Amniotic stem cell (primary cell): Measurements from ENCODE around the gene KCNK5.

Source experiments
- DNase-seq: peaks from one replicate; lab custom pipeline; 2025; lab: John Stamatoyannopoulos, UW

The KCNK5 gene

GRCh38 chr6:39240155-39240757, 11.0 kb upstream of the KCNK5 start:
- DNase-seq: no peak

GRCh38 chr6:39239527-39240154, 10.4 kb upstream of the KCNK5 start:
- no peak for DNase-seq

- no peak for DNase-seq
Observed at GRCh38 chr6:39236742-39237141, 7.5 kb upstream of the KCNK5 start.

GRCh38 chr6:39233333-39233732, 4.1 kb upstream of the KCNK5 start:
- no peak for DNase-seq

- DNase-seq: no peak
Observed at GRCh38 chr6:39231521-39232243, 2.4 kb upstream of the KCNK5 start.

- DNase-seq: no peak
Observed at GRCh38 chr6:39230654-39231035, 1.4 kb upstream of the KCNK5 start.

- DNase-seq: no peak
Observed at GRCh38 chr6:39228111-39228971, 934 bp downstream of the KCNK5 start.

GRCh38 chr6:39227476-39227875, 1.8 kb downstream of the KCNK5 start:
- DNase-seq: no peak

- DNase-seq: no peak
Observed at GRCh38 chr6:39226639-39227329, 2.5 kb downstream of the KCNK5 start.

- no peak for DNase-seq
Observed at GRCh38 chr6:39225946-39226437, 3.3 kb downstream of the KCNK5 start.

GRCh38 chr6:39225543-39225942, 3.7 kb downstream of the KCNK5 start:
- no peak for DNase-seq

- no peak for DNase-seq
Observed at GRCh38 chr6:39224523-39225182, 4.6 kb downstream of the KCNK5 start.

- no peak for DNase-seq
Observed at GRCh38 chr6:39224011-39224410, 5.3 kb downstream of the KCNK5 start.

GRCh38 chr6:39223555-39223954, 5.7 kb downstream of the KCNK5 start:
- DNase-seq: no peak

GRCh38 chr6:39223061-39223460, 6.2 kb downstream of the KCNK5 start:
- DNase-seq: no peak

GRCh38 chr6:39221779-39222641, 7.3 kb downstream of the KCNK5 start:
- no peak for DNase-seq

- no peak for DNase-seq
Observed at GRCh38 chr6:39221115-39221514, 8.2 kb downstream of the KCNK5 start.

GRCh38 chr6:39218868-39219567, 10.3 kb downstream of the KCNK5 start:
- DNase-seq: no peak

- no peak for DNase-seq
Observed at GRCh38 chr6:39217177-39217864, 12.0 kb downstream of the KCNK5 start.
